Mesodermal cell (in vitro differentiated cells): Measurements from ENCODE around the gene ITCH.
"Not testable (repeated sequence)": the region's sequence is repeated elsewhere in the genome, so short reads cannot be mapped to it uniquely, and the experiment has no call there.

Experiments
- H3K27ac ChIP-seq: 2 replicates; pipeline ENCODE4 v1.7.0; 2013; ENCODE audit warnings: mild to moderate bottlenecking, low read depth, low read length, moderate library complexity; ENCODE audit not compliant: severe bottlenecking
- H3K36me3 ChIP-seq: 2 replicates; pipeline ENCODE4 v1.7.1; 2013; ENCODE audit warnings: mild to moderate bottlenecking, low read length, moderate library complexity; ENCODE audit not compliant: control insufficient read depth, insufficient read depth
- H3K4me1 ChIP-seq: one replicate; pipeline ENCODE4 v1.7.1; 2013; ENCODE audit warnings: mild to moderate bottlenecking, low read length; ENCODE audit not compliant: insufficient read depth, control insufficient read depth, poor library complexity, severe bottlenecking
- H3K4me3 ChIP-seq: 2 replicates; pipeline ENCODE4 v1.7.0; 2013; ENCODE audit warnings: low read length, control low read depth, mild to moderate bottlenecking; ENCODE audit not compliant: insufficient read depth, poor library complexity, severe bottlenecking; ENCODE audit errors: extremely low read depth
- H3K9me3 ChIP-seq: 2 replicates; pipeline ENCODE4 v1.7.1; 2013; ENCODE audit warnings: mild to moderate bottlenecking, low read length, moderate library complexity; ENCODE audit not compliant: control insufficient read depth
- WGBS, 2 experiments: methylation state at CpG; one replicate each; pipeline ENCODE4 v1.1.5; 2013; ENCODE audit warnings: missing lambda C conversion rate in 2 of 2; ENCODE audit not compliant: insufficient coverage in 2 of 2; 5-methylcytosine and 5-hydroxymethylcytosine counted together

Gene ITCH

GRCh38 chr20:34491226-34491931 is 128.3 kb downstream of the ITCH start:
- Histone ChIP-seq H3K4me3 (no peak overlapping the region), H3K27ac (no peak overlapping the region), H3K9me3 (no peaks in the 10 kb centered on the region), H3K36me3 (peaks cover 93% of the 10 kb centered on the region), H3K4me1 (no peaks in the 10 kb centered on the region)
- 100% methylated on average over 1 of the region's 4 CpGs for WGBS, 2 experiments

DNA sequence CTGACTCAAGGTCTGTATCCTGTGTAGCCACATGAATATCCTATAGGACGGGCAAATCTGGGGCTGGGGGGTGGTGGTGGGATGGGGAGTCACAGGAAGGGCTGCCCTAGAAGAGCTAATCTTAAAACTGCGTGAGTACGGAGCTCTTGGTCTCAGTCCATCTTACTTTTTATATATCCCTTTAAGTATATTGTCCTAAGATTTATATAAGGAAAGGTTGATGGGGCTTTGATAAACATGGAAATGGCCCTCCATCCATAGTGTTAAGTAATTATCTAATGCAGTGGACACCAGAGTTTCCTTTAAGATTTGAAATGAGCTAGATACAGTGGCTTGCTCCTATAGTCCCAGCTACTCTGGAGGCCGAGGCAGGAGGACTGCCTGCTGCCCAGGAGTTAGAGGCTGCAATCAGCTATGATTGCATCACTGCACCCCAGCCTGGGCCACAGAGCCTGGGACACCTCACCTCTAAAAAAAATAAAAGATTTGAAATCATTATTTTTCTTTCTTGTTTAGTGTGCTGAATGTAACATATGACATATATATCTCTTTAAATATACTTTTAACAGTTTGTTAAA is 128.9 kb downstream of the ITCH start:
- Histone ChIP-seq H3K36me3 (peaks cover 94% of the 10 kb centered on the region), H3K27ac (no peak overlapping the region), H3K9me3 (no peaks in the 10 kb centered on the region), H3K4me3 (no peak overlapping the region), H3K4me1 (no peaks in the 10 kb centered on the region)
- WGBS, 2 experiments: 86 to 100% methylated on average over 1 of the region's 4 CpGs

GRCh38 chr20:34493646-34494045 is 130.6 kb downstream of the ITCH start:
- Histone ChIP-seq H3K4me1 (no peaks in the 10 kb centered on the region), H3K9me3 (no peaks in the 10 kb centered on the region), H3K4me3 (no peak overlapping the region), H3K36me3 (peaks cover 96% of the 10 kb centered on the region), H3K27ac (no peak overlapping the region)
- 96 to 100% methylated on average over 4 of the region's 4 CpGs for WGBS, 2 experiments

DNA sequence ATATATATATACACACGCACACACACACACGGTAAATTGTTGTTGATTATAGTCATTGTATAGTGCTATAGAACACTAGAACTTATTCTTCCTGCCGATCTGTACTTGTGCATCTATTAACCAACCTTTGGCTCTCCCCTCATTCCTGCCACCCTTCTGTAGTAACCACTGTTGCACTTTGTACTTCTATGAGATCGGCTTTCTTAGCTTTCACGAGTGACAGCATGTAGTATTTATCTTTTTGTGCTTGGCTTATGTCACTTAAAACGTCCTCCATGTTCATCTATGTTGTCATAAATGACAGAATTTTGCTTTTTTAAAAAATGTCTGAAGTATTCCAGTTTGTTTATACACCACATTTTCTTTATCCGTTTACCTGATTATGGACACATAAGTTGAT is 132.2 kb downstream of the ITCH start:
- Histone ChIP-seq H3K4me3 (no peak overlapping the region), H3K27ac (no peak overlapping the region), H3K36me3 (peaks cover 85% of the 10 kb centered on the region), H3K9me3 (peaks cover 2% of the 10 kb centered on the region), H3K4me1 (no peaks in the 10 kb centered on the region)
- 100% methylated on average over 1 of the region's 7 CpGs for WGBS, 2 experiments

DNA sequence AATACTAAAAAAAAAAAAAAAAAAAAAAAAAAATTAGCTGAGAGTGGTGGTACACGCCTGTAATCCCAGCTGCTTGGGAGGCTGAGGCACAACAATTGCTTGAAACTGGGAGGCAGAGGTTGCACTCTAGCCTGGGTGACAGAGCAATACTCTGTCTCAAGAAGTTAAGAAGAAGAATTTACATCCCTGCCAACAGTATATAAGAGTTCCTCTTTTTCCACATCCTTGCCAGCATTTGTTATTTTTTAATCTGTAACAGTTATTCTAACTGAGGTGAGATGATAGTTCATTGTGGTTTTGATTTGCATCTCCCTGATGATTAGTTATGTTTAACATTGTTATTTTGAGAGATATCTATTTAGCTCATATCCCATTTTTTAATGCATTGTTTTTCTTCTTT is 132.8 kb downstream of the ITCH start:
- H3K36me3 ChIP-seq: peaks cover 83% of the 10 kb centered on the region

DNA sequence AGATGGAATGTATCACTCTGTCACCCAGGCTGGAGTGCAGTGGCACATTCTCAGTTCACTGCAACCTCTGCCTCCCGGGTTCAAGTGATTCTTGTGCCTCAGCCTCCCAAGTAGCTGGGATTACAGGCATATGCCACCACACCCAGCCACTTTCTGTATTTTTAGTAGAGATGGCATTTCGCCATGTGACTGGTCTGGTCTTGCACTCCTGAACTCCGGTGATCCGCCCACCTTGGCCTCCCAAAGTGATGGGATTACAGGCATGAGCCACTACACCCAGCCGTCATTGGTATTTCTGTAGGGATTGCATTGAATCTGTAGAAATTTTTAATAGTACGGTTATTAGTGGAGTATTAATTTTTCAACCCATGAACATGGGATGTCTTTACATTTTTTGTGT is 134.5 kb downstream of the ITCH start:
- not testable (repeated sequence) for H3K4me3 ChIP-seq, H3K9me3 ChIP-seq, H3K27ac ChIP-seq, H3K4me1 ChIP-seq
- H3K36me3 ChIP-seq: peaks cover 80% of the 10 kb centered on the region
- WGBS, 2 experiments: 93 to 97% methylated on average over 5 to 6 of the region's 6 CpGs

More for the DNA sequence above, 132.8 kb downstream of the ITCH start:
- H3K4me1 ChIP-seq: no peaks in the 10 kb centered on the region
- peaks cover 3% of the 10 kb centered on the region for H3K9me3 ChIP-seq
- WGBS, 2 experiments: no CpG with 5 or more reads among the region's 1 CpG
- H3K4me3 ChIP-seq: no peak overlapping the region
- no peak overlapping the region for H3K27ac ChIP-seq

DNA sequence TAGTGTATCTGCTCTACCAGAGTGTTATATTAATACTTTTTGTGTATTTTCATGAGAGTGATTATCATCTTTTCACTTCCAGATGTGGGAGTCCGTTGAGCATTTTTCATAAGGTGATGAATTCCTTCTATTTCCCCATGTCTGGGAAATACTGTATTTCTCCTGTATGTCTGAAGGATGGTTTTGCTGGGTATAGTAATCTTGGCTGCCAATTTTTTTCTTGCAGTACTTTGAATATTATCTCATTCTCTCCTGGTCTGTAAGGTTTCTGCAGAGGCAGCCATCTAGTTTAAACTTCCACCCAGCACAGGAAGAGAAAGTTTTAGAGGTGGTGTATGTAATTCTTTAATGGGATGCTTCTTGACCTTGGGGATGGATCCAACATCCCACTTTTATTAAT is 137.8 kb downstream of the ITCH start:
- WGBS, 2 experiments: no CpG with 5 or more reads among the region's 1 CpG
- peaks cover 70% of the 10 kb centered on the region for H3K36me3 ChIP-seq
- no peaks in the 10 kb centered on the region for H3K4me1 ChIP-seq
- no peak overlapping the region for H3K4me3 ChIP-seq
- peaks cover 3% of the 10 kb centered on the region for H3K9me3 ChIP-seq
- H3K27ac ChIP-seq: no peak overlapping the region

DNA sequence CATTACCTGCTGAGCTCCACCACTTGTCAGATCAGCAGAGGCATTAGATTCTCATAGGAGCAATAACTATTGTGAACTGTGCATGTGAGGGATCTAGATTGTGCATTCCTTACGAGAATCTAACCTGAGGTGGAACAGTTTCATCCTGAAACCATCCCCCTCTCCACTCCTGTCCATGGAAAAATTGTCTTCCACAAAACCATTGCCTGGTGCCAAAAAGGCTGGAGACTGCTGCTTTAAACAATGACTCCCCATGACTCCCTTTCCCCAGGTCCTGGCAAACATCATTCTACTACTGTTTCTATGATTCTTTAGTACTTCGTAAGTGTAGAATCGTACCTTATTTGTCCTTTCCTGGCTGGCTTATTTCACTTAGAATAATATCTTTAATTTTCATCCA is 143.4 kb downstream of the ITCH start:
- no CpG with 5 or more reads among the region's 3 CpGs for WGBS, 2 experiments
- H3K4me1 ChIP-seq: no peaks in the 10 kb centered on the region
- no peaks in the 10 kb centered on the region for H3K9me3 ChIP-seq
- H3K4me3 ChIP-seq: no peak overlapping the region
- no peak overlapping the region for H3K27ac ChIP-seq
- H3K36me3 ChIP-seq: peaks cover 74% of the 10 kb centered on the region

DNA sequence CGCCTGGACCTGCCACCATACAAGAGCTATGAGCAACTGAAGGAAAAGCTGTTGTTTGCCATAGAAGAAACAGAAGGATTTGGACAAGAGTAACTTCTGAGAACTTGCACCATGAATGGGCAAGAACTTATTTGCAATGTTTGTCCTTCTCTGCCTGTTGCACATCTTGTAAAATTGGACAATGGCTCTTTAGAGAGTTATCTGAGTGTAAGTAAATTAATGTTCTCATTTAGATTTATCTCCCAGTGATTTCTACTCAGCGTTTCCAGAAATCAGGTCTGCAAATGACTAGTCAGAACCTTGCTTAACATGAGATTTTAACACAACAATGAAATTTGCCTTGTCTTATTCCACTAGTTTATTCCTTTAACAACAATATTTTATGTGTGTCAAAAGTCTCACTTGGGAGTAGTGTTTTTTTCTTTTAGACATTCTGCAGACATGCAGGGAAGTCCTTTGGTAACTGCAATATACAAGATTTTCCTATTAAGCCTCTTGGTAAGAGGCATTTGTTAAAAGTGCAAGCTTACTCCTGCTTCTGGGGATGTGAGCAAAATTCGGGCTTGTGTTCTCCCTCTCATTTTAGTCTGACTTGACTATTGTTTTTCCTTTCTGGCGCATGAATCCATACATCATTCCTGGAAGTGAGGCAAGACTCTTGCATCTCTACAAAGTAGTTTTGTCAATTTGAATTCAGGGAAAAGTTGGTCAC is 144.8 kb downstream of the ITCH start:
- Histone ChIP-seq H3K27ac (no peak overlapping the region), H3K4me3 (no peak overlapping the region), H3K36me3 (peaks cover 79% of the 10 kb centered on the region), H3K4me1 (no peaks in the 10 kb centered on the region), H3K9me3 (no peaks in the 10 kb centered on the region)
- 89% methylated on average over 2 of the region's 4 CpGs; no CpG with 5 or more reads in 1 of the 2 experiments for WGBS, 2 experiments

- no peak overlapping the region for H3K27ac ChIP-seq
- no peaks in the 10 kb centered on the region for H3K9me3 ChIP-seq
- H3K4me1 ChIP-seq: peaks cover 5% of the 10 kb centered on the region
- peaks cover 68% of the 10 kb centered on the region for H3K36me3 ChIP-seq
- WGBS, 2 experiments: no CpG with 5 or more reads among the region's 1 CpG
- no peak overlapping the region for H3K4me3 ChIP-seq
Measured at GRCh38 chr20:34510575-34510974, 147.5 kb downstream of the ITCH start.

DNA sequence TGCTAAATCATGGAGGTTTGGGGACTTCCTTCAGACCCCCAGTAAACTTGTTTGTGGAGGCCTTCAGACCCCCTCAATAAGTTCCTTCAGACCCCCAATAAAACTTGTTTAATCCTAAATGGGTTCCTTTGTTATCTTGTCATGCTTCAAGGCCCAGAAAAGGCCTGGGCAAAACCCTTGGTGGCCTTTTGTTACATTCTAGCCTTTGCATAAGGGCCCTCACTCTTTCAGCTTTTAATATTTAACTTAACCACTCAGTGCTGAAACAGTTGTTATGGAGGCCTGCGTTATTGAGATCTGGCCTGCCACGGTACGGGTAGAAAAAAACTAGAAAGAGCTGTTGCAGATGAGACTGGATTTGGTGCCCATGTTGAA is 148.8 kb downstream of the ITCH start:
- Histone ChIP-seq H3K4me3 (no peak overlapping the region), H3K9me3 (no peaks in the 10 kb centered on the region), H3K36me3 (peaks cover 56% of the 10 kb centered on the region), H3K27ac (no peak overlapping the region), H3K4me1 (peaks cover 7% of the 10 kb centered on the region)
- 90 to 100% methylated on average over 2 of the region's 3 CpGs for WGBS, 2 experiments
